Measurements from ENCODE around the gene MEA1. TPM values are rescaled to one million over a fixed set of nuclear protein-coding genes. Genes with fewer than 3 reads are reported as not detected.

Gene MEA1
- total and polyA plus RNA-seq, 7 donors: 20.3 to 95.2 (median 27.5) TPM

DNA sequence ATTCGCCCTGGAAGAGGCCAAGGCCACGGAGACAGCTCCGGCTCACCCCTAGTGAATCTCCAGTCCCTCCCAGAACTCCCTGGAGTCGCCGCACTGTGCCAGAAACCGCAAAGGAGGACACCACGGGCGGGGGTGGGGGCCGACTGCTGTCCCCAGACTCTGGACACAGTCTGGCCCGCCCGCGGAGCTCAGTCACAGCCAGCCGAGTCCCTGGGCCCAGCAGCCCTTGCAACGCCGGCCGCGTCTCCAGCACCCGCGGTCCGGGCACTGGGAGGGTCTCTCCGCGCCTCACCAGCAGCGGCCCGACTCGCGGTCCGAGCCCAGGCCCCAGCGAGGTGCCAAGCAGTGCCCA, 35.3 kb downstream of the MEA1 start:
- peak overlapping the region; percentile 98 for H3K4me3 ChIP-seq

DNA sequence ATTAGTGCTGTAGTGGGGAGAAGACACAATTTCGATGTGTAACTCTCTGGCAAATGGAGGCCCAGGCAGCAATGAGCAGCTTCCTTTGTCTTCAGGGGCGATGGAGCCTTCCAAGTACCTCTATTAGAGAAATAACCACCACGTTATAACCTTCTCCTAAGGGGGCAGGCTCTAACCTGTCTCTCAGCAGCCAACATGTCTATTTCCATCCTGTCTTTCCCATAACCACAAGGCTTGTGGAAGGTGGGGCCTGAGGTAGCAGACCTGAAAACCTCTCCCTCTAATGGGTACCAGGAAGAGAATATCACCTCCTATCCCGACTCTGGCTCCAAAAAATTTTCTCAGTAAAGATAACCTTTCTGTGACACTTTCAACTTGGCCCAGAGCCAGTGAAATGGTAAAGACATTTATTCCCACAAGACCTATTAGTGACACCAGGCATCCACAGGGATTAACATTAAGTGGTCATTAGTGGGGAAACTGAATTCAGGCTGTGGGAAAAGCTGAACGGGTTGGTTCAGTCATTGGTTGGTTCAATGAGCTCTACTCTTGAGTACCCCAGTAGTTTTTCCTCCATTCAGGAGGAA, 38.7 kb downstream of the MEA1 start:
- DNase-seq (no peak), ATAC-seq (no peak)
- H3K27ac ChIP-seq: no peak overlapping the region
- H3K4me1 ChIP-seq: peaks cover 28% of the 10 kb centered on the region
- peaks cover 0 to 27% of the 10 kb centered on the region in 2 donors for H3K36me3 ChIP-seq (ENCODE audit: insufficient read depth in 1 of 2, low read depth in 1 of 2)
- no peak overlapping the region for H3K4me3 ChIP-seq
- TF ChIP-seq, protein P1, sequence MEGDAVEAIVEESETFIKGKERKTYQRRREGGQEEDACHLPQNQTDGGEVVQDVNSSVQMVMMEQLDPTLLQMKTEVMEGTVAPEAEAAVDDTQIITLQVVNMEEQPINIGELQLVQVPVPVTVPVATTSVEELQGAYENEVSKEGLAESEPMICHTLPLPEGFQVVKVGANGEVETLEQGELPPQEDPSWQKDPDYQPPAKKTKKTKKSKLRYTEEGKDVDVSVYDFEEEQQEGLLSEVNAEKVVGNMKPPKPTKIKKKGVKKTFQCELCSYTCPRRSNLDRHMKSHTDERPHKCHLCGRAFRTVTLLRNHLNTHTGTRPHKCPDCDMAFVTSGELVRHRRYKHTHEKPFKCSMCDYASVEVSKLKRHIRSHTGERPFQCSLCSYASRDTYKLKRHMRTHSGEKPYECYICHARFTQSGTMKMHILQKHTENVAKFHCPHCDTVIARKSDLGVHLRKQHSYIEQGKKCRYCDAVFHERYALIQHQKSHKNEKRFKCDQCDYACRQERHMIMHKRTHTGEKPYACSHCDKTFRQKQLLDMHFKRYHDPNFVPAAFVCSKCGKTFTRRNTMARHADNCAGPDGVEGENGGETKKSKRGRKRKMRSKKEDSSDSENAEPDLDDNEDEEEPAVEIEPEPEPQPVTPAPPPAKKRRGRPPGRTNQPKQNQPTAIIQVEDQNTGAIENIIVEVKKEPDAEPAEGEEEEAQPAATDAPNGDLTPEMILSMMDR (IDR thresholded peaks at IDR 0.05): no peak
- H3K9me3 ChIP-seq: no peaks in the 10 kb centered on the region
- WGBS, 3 donors: 85 to 87% (median 86%) methylated on average over 5 of the region's 5 CpGs
- H3K27me3 ChIP-seq (ENCODE audit: insufficient read depth in 3 of 3, low read length in 2 of 3): no peaks in the 10 kb centered on the region
- intact Hi-C loops (cut with DNase I): loop anchor here in 1 of 2 donors (5.0 kb wide), 3 partner anchors 43 to 1033 kb away; partner anchors contain the start of gene CCND3

More for the DNA sequence above, 35.3 kb downstream of the MEA1 start:
- H3K27ac ChIP-seq: peak overlapping the region; percentile 98
- TF ChIP-seq, protein P1 (IDR thresholded peaks at IDR 0.05): no peak
- H3K9me3 ChIP-seq: no peaks in the 10 kb centered on the region
- H3K27me3 ChIP-seq (ENCODE audit: insufficient read depth in 3 of 3, low read length in 2 of 3): no peaks in the 10 kb centered on the region
- H3K36me3 ChIP-seq (ENCODE audit: insufficient read depth in 1 of 2, low read depth in 1 of 2): peaks cover 0 to 14% of the 10 kb centered on the region in 2 donors
- ATAC-seq (peak; percentile 71 to 88 (median 82)), DNase-seq (peak; percentile 69 to 83)
- WGBS, 3 donors: 0 to 1% (median 0%) methylated on average over 22 to 28 of the region's 28 CpGs
- intact Hi-C loops (cut with DNase I): loop anchor here in 1 of 2 donors (5.0 kb wide), 1 partner anchor 1036 kb away; the partner anchor contains the start of gene CCND3
- peaks cover 18% of the 10 kb centered on the region for H3K4me1 ChIP-seq

DNA sequence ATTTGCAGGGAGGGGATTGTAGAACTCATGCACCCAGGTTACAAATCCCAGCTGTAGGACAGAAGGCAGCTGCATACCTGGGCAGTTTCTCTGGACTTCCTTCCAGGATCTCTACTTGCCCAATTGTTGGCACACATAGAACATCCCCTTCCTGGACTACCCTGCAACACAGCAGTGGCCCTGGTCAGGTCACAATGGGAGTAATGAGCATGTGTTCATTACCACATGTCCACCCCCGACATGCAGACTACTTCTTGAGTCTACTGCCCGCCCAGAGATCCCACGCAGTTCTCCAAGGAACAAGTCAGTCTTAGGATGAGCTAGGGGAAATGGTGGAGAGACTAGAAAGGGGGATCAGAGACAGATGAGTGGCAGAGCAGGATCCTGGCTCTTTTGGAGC, 39.8 kb downstream of the MEA1 start:
- DNase-seq (no peak), ATAC-seq (no peak)
- 85 to 91% (median 87%) methylated on average over 3 of the region's 3 CpGs for WGBS, 3 donors
- H3K9me3 ChIP-seq: no peaks in the 10 kb centered on the region
- TF ChIP-seq, protein P1 (IDR thresholded peaks at IDR 0.05): no peak
- H3K4me1 ChIP-seq: peaks cover 22% of the 10 kb centered on the region
- no peak overlapping the region for H3K27ac ChIP-seq
- intact Hi-C loops (cut with DNase I): loop anchor here in 1 of 2 donors (5.0 kb wide), 2 partner anchors 42 to 67 kb away; no protein-coding TSS in a partner anchor
- no peak overlapping the region for H3K4me3 ChIP-seq
- H3K27me3 ChIP-seq (ENCODE audit: insufficient read depth in 3 of 3, low read length in 2 of 3): no peaks in the 10 kb centered on the region
- H3K36me3 ChIP-seq (ENCODE audit: insufficient read depth in 1 of 2, low read depth in 1 of 2): peaks cover 0 to 38% of the 10 kb centered on the region in 2 donors

DNA sequence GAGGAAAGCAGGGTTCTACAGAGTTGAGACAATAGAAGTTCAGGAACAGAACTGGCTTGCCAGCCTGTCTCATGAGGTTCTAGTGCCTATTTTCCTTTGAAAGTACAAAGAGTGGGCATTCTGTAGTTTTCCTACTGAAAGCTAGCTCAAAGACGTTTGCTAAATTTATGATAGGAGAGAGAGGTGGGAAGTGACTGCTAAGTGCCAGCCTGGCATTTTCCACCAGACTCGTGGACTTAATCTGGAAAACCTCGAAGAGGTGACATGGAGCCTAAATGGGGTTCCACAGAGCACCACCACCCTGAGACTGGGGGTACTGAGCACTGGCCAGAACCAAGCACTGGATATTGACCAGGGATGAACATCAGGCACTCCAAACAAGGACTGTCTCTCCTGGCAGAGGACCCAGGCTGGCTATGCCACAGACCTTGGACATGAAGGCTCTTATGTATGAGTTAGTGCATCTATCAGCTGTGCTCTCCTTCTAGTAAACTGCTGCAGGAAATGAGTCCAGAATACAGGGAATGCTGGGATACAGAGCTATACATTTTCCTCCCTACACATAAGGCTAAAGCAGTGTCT, 41.9 kb downstream of the MEA1 start:
- Histone ChIP-seq H3K36me3 (ENCODE audit: insufficient read depth in 1 of 2, low read depth in 1 of 2) (peaks cover 0 to 53% of the 10 kb centered on the region in 2 donors), H3K9me3 (no peaks in the 10 kb centered on the region), H3K4me1 (peaks cover 11% of the 10 kb centered on the region), H3K4me3 (no peak overlapping the region), H3K27ac (peak overlapping the region; percentile 27), H3K27me3 (ENCODE audit: insufficient read depth in 3 of 3, low read length in 2 of 3) (no peaks in the 10 kb centered on the region)
- WGBS, 3 donors: 68 to 85% (median 77%) methylated on average over 3 of the region's 3 CpGs
- no peak for DNase-seq
- peak in 3 of 4 donors; percentile 34 to 71 (median 56) for ATAC-seq
- TF ChIP-seq, protein P1 (IDR thresholded peaks at IDR 0.05): no peak
- intact Hi-C loops (cut with DNase I): loop anchor here in 1 of 2 donors (5.0 kb wide), 2 partner anchors 40 to 65 kb away; no protein-coding TSS in a partner anchor

Measured in psoas muscle (tissue), 8 donors.